IgD-negative memory B cell (primary cell): ENCODE results near the gene KANK4. TPM values are rescaled to one million over a fixed set of nuclear protein-coding genes. Genes with fewer than 3 reads are reported as not detected.

Source experiments
- H3K27ac Mint-ChIP-seq, 3 donors: one replicate each; pipeline ENCODE4 v1.8.0; 2020 to 2022; ENCODE audit warnings: mild to moderate bottlenecking in 3 of 3, mixed read lengths in 3 of 3, moderate library complexity in 1 of 3
- H3K27me3 Mint-ChIP-seq: one replicate; pipeline ENCODE4 v1.8.0; 2021; ENCODE audit warnings: mixed read lengths
- H3K36me3 Mint-ChIP-seq: one replicate; pipeline ENCODE4 v1.8.0; 2020; ENCODE audit warnings: mild to moderate bottlenecking, mixed read lengths
- H3K4me1 Mint-ChIP-seq, 3 donors: one replicate each; pipeline ENCODE4 v1.8.0; 2020 to 2022; ENCODE audit warnings: mixed read lengths in 3 of 3, mild to moderate bottlenecking in 1 of 3
- H3K4me3 Mint-ChIP-seq, 4 donors: one replicate each; pipeline ENCODE4 v1.8.0; 2020 to 2022; ENCODE audit warnings: mild to moderate bottlenecking in 4 of 4, mixed read lengths in 4 of 4, moderate library complexity in 3 of 4
- H3K9me3 Mint-ChIP-seq, 3 donors: one replicate each; pipeline ENCODE4 v1.8.0; 2020 to 2021; ENCODE audit warnings: mixed read lengths in 3 of 3, mild to moderate bottlenecking in 1 of 3
- polyA plus RNA-seq: library from polyadenylated mRNA; unstranded; fragments of 300-500 nt; fragmentation: Illumina TruSeq; gene quantifications from one replicate; pipeline ENCODE4 v1.2.3, GENCODE V29; 2021

KANK4 gene
- polyA plus RNA-seq, 1 donor from 2014 or later: not detected

GRCh38 chr1:62346886-62347285 is 27.7 kb upstream of the KANK4 start:
- H3K36me3 Mint-ChIP-seq: no peaks in the 10 kb centered on the region
- no peaks in the 10 kb centered on the region for H3K4me1 Mint-ChIP-seq
- no peak overlapping the region for H3K4me3 Mint-ChIP-seq
- H3K9me3 Mint-ChIP-seq: no peaks in the 10 kb centered on the region
- H3K27me3 Mint-ChIP-seq: peaks cover 2% of the 10 kb centered on the region
- no peak overlapping the region for H3K27ac Mint-ChIP-seq

GRCh38 chr1:62343911-62344310 is 24.7 kb upstream of the KANK4 start:
- Mint-ChIP-seq H3K4me3 (no peak overlapping the region), H3K27me3 (peaks cover 2% of the 10 kb centered on the region), H3K9me3 (no peaks in the 10 kb centered on the region), H3K36me3 (no peaks in the 10 kb centered on the region), H3K4me1 (no peaks in the 10 kb centered on the region), H3K27ac (peak overlapping the region in 1 of 3 donors; percentile 50)

DNA sequence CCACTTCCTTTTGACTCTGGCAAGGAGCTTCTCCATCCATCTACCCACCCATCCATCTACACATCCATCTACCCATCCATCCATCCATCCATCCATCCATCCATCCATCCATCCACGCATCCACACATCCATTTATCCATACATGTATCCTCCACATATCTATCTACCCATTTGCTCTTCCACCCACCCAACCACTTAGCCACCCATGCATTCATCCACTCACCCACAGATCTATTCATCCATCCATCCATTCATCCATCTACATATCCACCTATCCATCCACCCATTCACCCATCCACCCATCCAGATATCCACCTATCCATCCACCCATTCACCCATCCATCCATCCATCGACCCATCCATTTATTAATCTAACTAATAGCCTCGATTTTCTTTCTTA is 23.0 kb upstream of the KANK4 start:
- H3K27me3 Mint-ChIP-seq: peaks cover 2% of the 10 kb centered on the region
- no peak overlapping the region for H3K4me3 Mint-ChIP-seq
- H3K27ac Mint-ChIP-seq: no peak overlapping the region
- H3K36me3 Mint-ChIP-seq: no peaks in the 10 kb centered on the region
- no peaks in the 10 kb centered on the region for H3K9me3 Mint-ChIP-seq
- no peaks in the 10 kb centered on the region for H3K4me1 Mint-ChIP-seq

DNA sequence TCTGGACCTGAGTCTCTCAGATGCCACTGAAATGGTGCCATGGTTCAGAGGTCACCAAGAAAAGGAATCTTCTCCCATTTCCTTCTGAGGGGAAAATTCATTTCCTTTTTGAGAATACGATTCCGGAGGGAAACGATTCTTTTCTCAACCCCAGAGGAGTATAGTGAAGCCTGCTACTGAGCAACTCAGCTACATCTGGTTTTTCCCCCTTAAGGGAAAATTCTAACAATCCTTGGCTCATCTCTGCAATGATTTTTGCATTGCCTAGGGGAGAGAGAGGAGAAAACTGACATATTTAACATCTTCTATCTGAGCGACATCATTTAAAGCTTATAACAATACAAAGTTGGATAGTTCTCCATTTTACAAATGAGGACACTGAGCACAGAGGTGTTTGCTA is 22.4 kb upstream of the KANK4 start:
- no peaks in the 10 kb centered on the region for H3K36me3 Mint-ChIP-seq
- no peaks in the 10 kb centered on the region for H3K9me3 Mint-ChIP-seq
- H3K4me1 Mint-ChIP-seq: no peaks in the 10 kb centered on the region
- H3K27ac Mint-ChIP-seq: no peak overlapping the region
- H3K27me3 Mint-ChIP-seq: peaks cover 2% of the 10 kb centered on the region
- H3K4me3 Mint-ChIP-seq: no peak overlapping the region

GRCh38 chr1:62341089-62341488 is 21.9 kb upstream of the KANK4 start:
- H3K27ac Mint-ChIP-seq: no peak overlapping the region
- no peaks in the 10 kb centered on the region for H3K9me3 Mint-ChIP-seq
- no peak overlapping the region for H3K4me3 Mint-ChIP-seq
- no peaks in the 10 kb centered on the region for H3K4me1 Mint-ChIP-seq
- no peaks in the 10 kb centered on the region for H3K36me3 Mint-ChIP-seq
- H3K27me3 Mint-ChIP-seq: peaks cover 2% of the 10 kb centered on the region

DNA sequence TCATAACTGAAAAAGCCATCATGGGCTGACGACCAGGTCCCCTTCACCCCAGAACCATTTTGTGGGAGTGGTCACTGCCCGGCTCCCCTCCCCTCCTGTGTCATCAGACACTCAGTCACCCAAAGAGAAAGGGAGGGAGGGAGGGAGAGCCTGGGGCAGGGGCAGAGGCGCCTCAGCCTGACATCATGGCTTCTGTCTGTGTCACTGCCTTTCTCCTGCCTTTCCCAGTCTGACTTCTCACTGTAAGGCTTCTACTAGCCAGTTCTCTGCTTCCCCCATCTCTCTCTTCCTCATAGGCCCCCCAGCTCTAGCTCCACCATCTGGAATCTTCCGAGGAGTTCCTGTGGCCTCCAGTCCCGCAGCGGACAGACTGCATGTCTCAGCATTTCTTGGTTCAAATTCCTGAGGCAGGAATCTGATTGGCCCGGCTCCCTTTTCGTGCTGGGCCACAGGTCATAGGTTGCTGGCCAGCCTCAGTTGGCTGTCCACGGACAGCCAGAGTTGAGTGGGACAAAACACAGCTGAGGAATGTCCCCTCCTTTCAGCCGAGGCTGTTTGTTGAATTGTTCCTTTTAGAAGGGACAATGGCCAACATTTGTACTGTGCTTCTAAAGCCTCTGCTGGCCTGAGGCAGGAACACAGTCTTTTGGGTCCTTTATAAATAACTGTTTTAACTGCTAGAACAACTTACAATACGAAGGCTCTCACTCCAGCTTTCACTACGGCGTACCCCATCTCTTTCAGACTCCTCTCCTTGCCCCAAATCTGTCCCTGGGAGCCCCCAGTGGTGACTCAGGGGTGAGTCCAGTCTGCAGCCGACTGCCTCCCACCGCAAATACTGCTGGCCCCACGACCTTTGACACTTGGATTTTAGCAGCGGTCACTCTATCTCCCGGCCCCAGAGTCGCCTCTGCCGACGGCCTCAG is 18.7 kb upstream of the KANK4 start:
- Mint-ChIP-seq H3K27me3 (peaks cover 3% of the 10 kb centered on the region), H3K27ac (no peak overlapping the region), H3K9me3 (peaks cover 0 to 4% (median 0%) of the 10 kb centered on the region in 3 donors), H3K36me3 (no peaks in the 10 kb centered on the region), H3K4me1 (no peaks in the 10 kb centered on the region), H3K4me3 (no peak overlapping the region)

- Mint-ChIP-seq H3K4me3 (no peak overlapping the region), H3K27me3 (peaks cover 3% of the 10 kb centered on the region), H3K4me1 (peaks cover 0 to 1% (median 0%) of the 10 kb centered on the region in 3 donors), H3K9me3 (peaks cover 0 to 4% (median 0%) of the 10 kb centered on the region in 3 donors), H3K27ac (no peak overlapping the region), H3K36me3 (no peaks in the 10 kb centered on the region)
These were observed 17.9 kb upstream of the KANK4 start for GRCh38 chr1:62336995-62337705.

DNA sequence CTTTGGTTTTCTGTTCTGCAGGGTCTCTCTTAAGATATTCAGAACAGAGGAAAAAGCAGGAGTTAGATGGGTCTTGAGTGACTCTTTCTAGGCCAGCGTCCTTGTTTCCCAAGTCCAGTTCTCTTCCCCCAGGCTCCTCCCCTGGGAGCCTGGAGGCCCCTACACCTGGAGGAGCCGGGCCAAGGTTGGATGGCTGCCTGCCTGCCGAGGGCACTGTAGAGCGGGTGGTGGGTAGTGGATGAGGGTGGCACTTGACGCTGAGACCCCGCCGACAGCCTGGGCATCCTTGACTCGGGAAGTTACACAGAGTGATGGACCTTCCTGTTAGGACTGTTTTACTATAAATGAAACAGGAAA is 17.4 kb upstream of the KANK4 start:
- Mint-ChIP-seq H3K4me1 (peaks cover 0 to 1% (median 0%) of the 10 kb centered on the region in 3 donors), H3K4me3 (no peak overlapping the region), H3K36me3 (no peaks in the 10 kb centered on the region), H3K9me3 (peaks cover 0 to 4% (median 0%) of the 10 kb centered on the region in 3 donors), H3K27ac (no peak overlapping the region), H3K27me3 (peaks cover 3% of the 10 kb centered on the region)

- Mint-ChIP-seq H3K4me3 (no peak overlapping the region), H3K9me3 (peaks cover 0 to 4% (median 0%) of the 10 kb centered on the region in 3 donors), H3K27ac (no peak overlapping the region)
These were observed 16.4 kb upstream of the KANK4 start for GRCh38 chr1:62335656-62336055.

DNA sequence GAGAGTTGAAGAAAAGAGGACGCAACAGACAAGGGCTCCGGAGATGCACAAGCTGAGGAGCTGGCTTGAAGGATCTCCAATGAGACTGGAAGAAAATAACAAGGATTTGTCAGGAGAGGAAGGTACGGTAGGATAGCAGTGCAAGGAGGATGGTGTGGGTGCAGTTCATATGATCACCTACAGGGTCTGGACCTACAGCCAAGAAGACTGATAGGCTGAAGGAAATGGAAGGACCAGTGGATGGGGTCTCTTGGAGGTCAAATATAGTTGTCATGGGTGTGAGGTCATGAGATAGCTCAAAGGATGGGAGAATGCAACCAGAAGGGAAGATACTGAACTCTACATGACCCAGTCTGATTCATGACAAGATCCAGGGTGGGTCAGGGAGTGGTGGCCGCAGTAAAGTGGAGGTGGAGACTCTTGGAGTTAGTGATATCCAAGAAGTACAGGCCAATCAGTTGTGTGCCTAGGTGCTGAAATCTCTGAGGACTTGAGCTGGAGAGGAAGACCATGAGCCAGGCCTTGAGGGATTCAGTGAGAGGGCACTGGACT is 15.3 kb upstream of the KANK4 start:
- H3K4me1 Mint-ChIP-seq: peaks cover 0 to 1% (median 0%) of the 10 kb centered on the region in 3 donors
- H3K36me3 Mint-ChIP-seq: no peaks in the 10 kb centered on the region
- H3K27ac Mint-ChIP-seq: no peak overlapping the region
- peaks cover 5% of the 10 kb centered on the region for H3K27me3 Mint-ChIP-seq
- H3K4me3 Mint-ChIP-seq: no peak overlapping the region
- peaks cover 0 to 4% (median 0%) of the 10 kb centered on the region in 3 donors for H3K9me3 Mint-ChIP-seq

More at GRCh38 chr1:62335656-62336055, 16.4 kb upstream of the KANK4 start:
- Mint-ChIP-seq H3K27me3 (peaks cover 3% of the 10 kb centered on the region), H3K36me3 (no peaks in the 10 kb centered on the region), H3K4me1 (peaks cover 0 to 1% (median 0%) of the 10 kb centered on the region in 3 donors)

- Mint-ChIP-seq H3K4me3 (no peak overlapping the region), H3K36me3 (no peaks in the 10 kb centered on the region), H3K27ac (no peak overlapping the region), H3K27me3 (peaks cover 5% of the 10 kb centered on the region), H3K9me3 (peaks cover 0 to 4% (median 0%) of the 10 kb centered on the region in 3 donors), H3K4me1 (peaks cover 0 to 1% (median 0%) of the 10 kb centered on the region in 3 donors)
These were observed 14.2 kb upstream of the KANK4 start for GRCh38 chr1:62333441-62333840.

- no peak overlapping the region for H3K4me3 Mint-ChIP-seq
- no peaks in the 10 kb centered on the region for H3K36me3 Mint-ChIP-seq
- no peak overlapping the region for H3K27ac Mint-ChIP-seq
- H3K9me3 Mint-ChIP-seq: no peaks in the 10 kb centered on the region
- peaks cover 3% of the 10 kb centered on the region for H3K27me3 Mint-ChIP-seq
- H3K4me1 Mint-ChIP-seq: peaks cover 0 to 1% (median 0%) of the 10 kb centered on the region in 3 donors
These were observed 8.3 kb upstream of the KANK4 start for GRCh38 chr1:62327360-62328055.

DNA sequence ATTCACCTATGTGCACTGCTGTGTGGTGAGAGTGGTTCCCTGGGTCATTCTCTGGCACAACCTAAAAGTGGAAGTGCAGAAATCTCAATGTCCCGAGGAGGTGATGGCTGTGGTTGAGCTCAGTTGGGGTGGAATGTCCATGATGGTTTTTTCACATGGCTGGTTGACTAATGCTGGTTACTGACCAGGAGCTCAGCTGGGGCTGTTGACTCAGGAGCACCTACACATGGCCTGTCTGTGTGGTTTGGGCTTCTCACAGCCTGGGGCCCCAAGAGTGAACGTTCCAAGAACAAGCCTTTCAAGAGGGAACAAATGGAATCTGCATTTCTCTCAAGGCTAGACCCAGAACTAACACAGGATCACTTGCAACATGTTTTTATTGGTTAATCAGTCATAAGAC is 6.4 kb upstream of the KANK4 start:
- Mint-ChIP-seq H3K27ac (no peak overlapping the region), H3K27me3 (peaks cover 10% of the 10 kb centered on the region), H3K4me1 (peaks cover 0 to 4% (median 4%) of the 10 kb centered on the region in 3 donors), H3K36me3 (no peaks in the 10 kb centered on the region), H3K4me3 (no peak overlapping the region), H3K9me3 (no peaks in the 10 kb centered on the region)

GRCh38 chr1:62325081-62325480 is 5.8 kb upstream of the KANK4 start:
- Mint-ChIP-seq H3K36me3 (no peaks in the 10 kb centered on the region), H3K4me3 (no peak overlapping the region), H3K9me3 (no peaks in the 10 kb centered on the region), H3K4me1 (peaks cover 0 to 4% (median 4%) of the 10 kb centered on the region in 3 donors), H3K27me3 (peaks cover 14% of the 10 kb centered on the region), H3K27ac (no peak overlapping the region)

DNA sequence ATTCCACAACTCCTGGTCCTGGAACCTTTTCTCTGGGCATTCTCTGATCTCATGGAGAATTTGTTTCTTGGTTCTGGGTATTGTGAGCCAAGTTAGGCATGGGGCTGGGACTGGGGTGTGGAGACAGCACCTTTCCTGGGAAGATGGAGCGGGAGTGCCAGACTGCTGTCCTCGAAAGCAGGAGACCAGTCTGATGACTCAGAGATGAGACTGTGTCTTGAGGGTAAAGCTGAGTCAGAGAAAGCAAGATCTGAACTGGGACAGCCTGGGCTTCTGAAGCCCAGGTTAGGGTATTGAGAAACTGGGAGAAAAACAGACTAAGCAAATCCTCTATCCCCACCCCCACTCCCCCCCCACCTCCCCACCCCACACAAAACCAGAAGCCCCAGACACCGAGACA is 2.2 kb upstream of the KANK4 start:
- peaks cover 2% of the 10 kb centered on the region for H3K36me3 Mint-ChIP-seq
- H3K4me1 Mint-ChIP-seq: peaks cover 0 to 4% (median 4%) of the 10 kb centered on the region in 3 donors
- peaks cover 27% of the 10 kb centered on the region for H3K27me3 Mint-ChIP-seq
- no peaks in the 10 kb centered on the region for H3K9me3 Mint-ChIP-seq
- no peak overlapping the region for H3K4me3 Mint-ChIP-seq
- no peak overlapping the region for H3K27ac Mint-ChIP-seq
